GM18517 (cell line): ENCODE measurements around the gene SFTPD.

Experiments used
- ATAC-seq: cut with Tn5 transposase; IDR thresholded peaks from one replicate; pipeline ENCODE4 v1.9.1; 2021; ENCODE audit warnings: mild to moderate bottlenecking, moderate library complexity; ENCODE audit not compliant: unreplicated experiment

SFTPD gene

GRCh38 chr10:79946271-79947082 is 2.4 kb downstream of the SFTPD start:
- ATAC-seq, result no peak

- ATAC-seq, result no peak
Observed at GRCh38 chr10:79944428-79945395, 4.2 kb downstream of the SFTPD start.

GRCh38 chr10:79943871-79944270 is 5.0 kb downstream of the SFTPD start:
- no peak for ATAC-seq

GRCh38 chr10:79942261-79943185 is 6.4 kb downstream of the SFTPD start:
- no peak for ATAC-seq

- ATAC-seq, result no peak
Observed at GRCh38 chr10:79941585-79942210, 7.2 kb downstream of the SFTPD start.

GRCh38 chr10:79941146-79941545 is 7.8 kb downstream of the SFTPD start:
- ATAC-seq, result no peak

GRCh38 chr10:79940431-79940830 is 8.5 kb downstream of the SFTPD start:
- no peak for ATAC-seq

- ATAC-seq, result no peak
Observed at GRCh38 chr10:79939969-79940368, 8.9 kb downstream of the SFTPD start.

GRCh38 chr10:79938728-79939406 is 10.0 kb downstream of the SFTPD start:
- peak; percentile 80 for ATAC-seq

- no peak for ATAC-seq
Observed at GRCh38 chr10:79937701-79938151, 11.2 kb downstream of the SFTPD start.

- no peak for ATAC-seq
Observed at GRCh38 chr10:79936625-79937615, 12.0 kb downstream of the SFTPD start.

- no peak for ATAC-seq
Observed at GRCh38 chr10:79933961-79934360, 14.9 kb downstream of the SFTPD start.

GRCh38 chr10:79932841-79933379 is 16.0 kb downstream of the SFTPD start:
- ATAC-seq, result no peak

- no peak for ATAC-seq
Observed at GRCh38 chr10:79932307-79932706, 16.6 kb downstream of the SFTPD start.

GRCh38 chr10:79930751-79931150 is 18.2 kb downstream of the SFTPD start:
- ATAC-seq, result no peak

- no peak for ATAC-seq
Observed at GRCh38 chr10:79930267-79930666, 18.6 kb downstream of the SFTPD start.

- ATAC-seq, result peak; percentile 71
Observed at GRCh38 chr10:79929409-79929904, 19.4 kb downstream of the SFTPD start.

GRCh38 chr10:79928028-79928583 is 20.8 kb downstream of the SFTPD start:
- no peak for ATAC-seq
